ENCODE data around the gene ZNF142. TPM values are rescaled to one million over a fixed set of nuclear protein-coding genes. Genes with fewer than 3 reads are reported as not detected.

The ZNF142 gene
- total RNA-seq, 1 experiment from 2014 or later: 23.1 TPM

DNA sequence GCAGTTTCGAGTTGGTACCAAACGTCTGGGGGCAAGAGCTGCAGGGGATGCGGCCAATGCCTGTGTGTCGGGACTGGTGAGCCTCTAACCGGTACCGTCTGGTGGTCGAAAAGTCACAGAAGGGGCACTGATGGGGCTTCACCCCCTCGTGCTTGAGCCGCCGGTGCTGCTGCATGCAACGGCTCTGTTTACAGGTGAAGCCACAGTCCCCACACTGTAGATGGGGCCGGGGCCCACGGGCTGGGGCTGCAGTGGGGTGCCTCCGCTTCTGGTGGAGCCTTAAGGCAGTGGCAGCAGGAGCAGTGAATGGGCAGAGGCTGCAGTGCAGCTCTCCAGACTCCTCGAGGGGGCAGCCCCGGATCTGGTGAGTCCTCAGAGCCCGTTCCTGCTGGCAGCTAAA lies 16.6 kb downstream of the ZNF142 start:
- 0 out of 2 replicates have a peak, but pooled peaks cover 2% of the 10 kb centered on the region for H4K20me1 ChIP-seq (ENCODE audit: insufficient read depth)
- 0 out of 2 replicates have a peak, but pooled peaks cover 5% of the 10 kb centered on the region for H3K79me2 ChIP-seq (ENCODE audit: low read depth)
- no peak overlapping the region for H3K27ac ChIP-seq
- ChIA-PET POLR2A (ENCODE audit: unreplicated experiment) (no interaction called here), CTCF (no interaction called here)
- H3F3A ChIP-seq (ENCODE audit: insufficient read depth, low read depth): no peaks in the 10 kb centered on the region; the same call in 1 of the 2 replicates
- no TSS peak for BruUV-seq (replicated peaks)
- H3K36me3 ChIP-seq (ENCODE audit: low read depth): peaks cover 5% of the 10 kb centered on the region; the same call in 1 of the 2 replicates
- no peak overlapping the region for H2AFZ ChIP-seq
- peaks cover 12% of the 10 kb centered on the region; the same call in 1 of the 2 replicates for H3K4me1 ChIP-seq (replicated peaks; ENCODE audit: insufficient read depth)
- DNase-seq: no peak
- H3K9me2 ChIP-seq (ENCODE audit: insufficient read depth): no peaks in the 10 kb centered on the region
- H3K9me3 ChIP-seq (ENCODE audit: insufficient read depth, low read depth): no peaks in the 10 kb centered on the region
- H3K27me3 ChIP-seq (ENCODE audit: insufficient read depth, low read depth): no peaks in the 10 kb centered on the region
- intact Hi-C loops (cut with micrococcal nuclease; ENCODE audit: unreplicated experiment): no loop called here
- no peak overlapping the region for H3K4me2 ChIP-seq
- no peak for TF ChIP-seq EZH2 (IDR thresholded peaks at IDR 0.05; ENCODE audit: low read depth)
- TF ChIP-seq, protein P1, sequence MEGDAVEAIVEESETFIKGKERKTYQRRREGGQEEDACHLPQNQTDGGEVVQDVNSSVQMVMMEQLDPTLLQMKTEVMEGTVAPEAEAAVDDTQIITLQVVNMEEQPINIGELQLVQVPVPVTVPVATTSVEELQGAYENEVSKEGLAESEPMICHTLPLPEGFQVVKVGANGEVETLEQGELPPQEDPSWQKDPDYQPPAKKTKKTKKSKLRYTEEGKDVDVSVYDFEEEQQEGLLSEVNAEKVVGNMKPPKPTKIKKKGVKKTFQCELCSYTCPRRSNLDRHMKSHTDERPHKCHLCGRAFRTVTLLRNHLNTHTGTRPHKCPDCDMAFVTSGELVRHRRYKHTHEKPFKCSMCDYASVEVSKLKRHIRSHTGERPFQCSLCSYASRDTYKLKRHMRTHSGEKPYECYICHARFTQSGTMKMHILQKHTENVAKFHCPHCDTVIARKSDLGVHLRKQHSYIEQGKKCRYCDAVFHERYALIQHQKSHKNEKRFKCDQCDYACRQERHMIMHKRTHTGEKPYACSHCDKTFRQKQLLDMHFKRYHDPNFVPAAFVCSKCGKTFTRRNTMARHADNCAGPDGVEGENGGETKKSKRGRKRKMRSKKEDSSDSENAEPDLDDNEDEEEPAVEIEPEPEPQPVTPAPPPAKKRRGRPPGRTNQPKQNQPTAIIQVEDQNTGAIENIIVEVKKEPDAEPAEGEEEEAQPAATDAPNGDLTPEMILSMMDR (conservative IDR thresholded peaks at IDR 0.05): no peak
- H3K4me3 ChIP-seq: no peak overlapping the region

DNA sequence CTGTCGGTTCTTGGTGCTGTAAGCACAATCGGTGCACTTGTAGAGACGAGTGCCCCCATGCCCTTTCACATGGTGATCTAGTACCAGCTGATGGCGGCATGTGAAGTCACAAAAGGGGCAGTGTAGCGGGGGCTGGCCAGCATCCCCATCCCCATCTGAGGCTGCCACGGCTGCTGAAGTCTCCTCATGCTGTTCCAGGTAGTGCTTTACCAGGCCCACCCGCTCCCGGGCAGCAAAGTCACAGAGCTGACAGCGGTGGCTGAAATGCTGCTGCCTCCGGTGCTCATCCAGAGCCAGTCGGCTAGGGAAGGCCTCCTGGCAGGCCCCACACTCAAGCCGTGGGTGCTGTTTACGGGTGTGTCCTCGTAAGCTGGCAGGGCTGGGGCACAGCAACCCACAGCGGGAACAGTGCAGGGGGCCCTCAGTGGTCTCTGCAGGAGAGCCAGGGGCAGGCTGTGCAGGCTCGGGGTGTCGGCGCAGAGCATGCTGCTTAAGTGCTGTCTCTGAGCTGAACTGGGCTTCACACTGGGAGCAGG lies 17.2 kb downstream of the ZNF142 start:
- Histone ChIP-seq H3K4me2 (no peak overlapping the region), H2AFZ (no peak overlapping the region), H3K4me1 (replicated peaks; ENCODE audit: insufficient read depth) (peaks cover 12% of the 10 kb centered on the region; the same call in 1 of the 2 replicates), H4K20me1 (ENCODE audit: insufficient read depth) (no peaks in the 10 kb centered on the region), H3K27ac (no peak overlapping the region), H3K79me2 (ENCODE audit: low read depth) (no peaks in the 10 kb centered on the region), H3K27me3 (ENCODE audit: insufficient read depth, low read depth) (no peaks in the 10 kb centered on the region), H3K9me2 (ENCODE audit: insufficient read depth) (no peaks in the 10 kb centered on the region), H3F3A (ENCODE audit: insufficient read depth, low read depth) (no peaks in the 10 kb centered on the region), H3K9me3 (ENCODE audit: insufficient read depth, low read depth) (no peaks in the 10 kb centered on the region), H3K36me3 (ENCODE audit: low read depth) (peaks cover 3% of the 10 kb centered on the region; the same call in 1 of the 2 replicates), H3K4me3 (no peak overlapping the region)
- intact Hi-C loops (cut with micrococcal nuclease; ENCODE audit: unreplicated experiment): no loop called here
- POLR2A ChIA-PET (ENCODE audit: unreplicated experiment): no interaction called here
- BruUV-seq (replicated peaks): no TSS peak
- no peak for DNase-seq
- CTCF ChIA-PET: no interaction called here
- TF ChIP-seq, protein P1 (conservative IDR thresholded peaks at IDR 0.05): no peak
- no peak for TF ChIP-seq EZH2 (IDR thresholded peaks at IDR 0.05; ENCODE audit: low read depth)

DNA sequence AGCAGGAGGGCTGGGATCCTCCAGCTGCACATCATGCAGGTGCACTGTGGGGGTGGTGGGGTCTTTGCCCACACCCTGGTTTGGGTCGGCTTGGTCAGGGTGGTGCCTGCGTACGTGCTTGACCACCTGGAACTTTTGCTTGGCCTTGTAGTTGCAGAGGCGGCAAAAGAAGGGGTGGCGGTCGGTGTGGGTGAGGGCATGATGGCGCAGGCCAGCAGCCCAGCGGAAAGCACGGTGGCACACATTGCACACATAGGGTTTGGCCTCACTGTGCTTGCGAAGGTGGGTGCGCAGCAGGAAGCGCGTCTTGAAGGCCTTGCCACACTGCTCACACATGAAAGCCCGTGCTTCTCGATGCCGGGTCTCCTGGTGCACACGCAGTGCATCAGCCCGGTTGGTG lies 21.1 kb downstream of the ZNF142 start:
- DNase-seq: no peak
- TF ChIP-seq, protein P1 (conservative IDR thresholded peaks at IDR 0.05): no peak
- no peak for TF ChIP-seq EZH2 (IDR thresholded peaks at IDR 0.05; ENCODE audit: low read depth)
- Histone ChIP-seq H2AFZ (no peak overlapping the region), H3K79me2 (ENCODE audit: low read depth) (no peaks in the 10 kb centered on the region), H4K20me1 (ENCODE audit: insufficient read depth) (no peaks in the 10 kb centered on the region), H3K36me3 (ENCODE audit: low read depth) (peaks cover 3% of the 10 kb centered on the region; the same call in 1 of the 2 replicates), H3K9me2 (ENCODE audit: insufficient read depth) (no peaks in the 10 kb centered on the region), H3K9me3 (ENCODE audit: insufficient read depth, low read depth) (no peaks in the 10 kb centered on the region), H3K27me3 (ENCODE audit: insufficient read depth, low read depth) (no peaks in the 10 kb centered on the region), H3K4me1 (replicated peaks; ENCODE audit: insufficient read depth) (no peaks in the 10 kb centered on the region), H3K4me3 (no peak overlapping the region), H3F3A (ENCODE audit: insufficient read depth, low read depth) (no peaks in the 10 kb centered on the region), H3K4me2 (no peak overlapping the region), H3K27ac (no peak overlapping the region)
- POLR2A ChIA-PET (ENCODE audit: unreplicated experiment): no interaction called here
- BruUV-seq (replicated peaks): no TSS peak
- CTCF ChIA-PET: no interaction called here
- intact Hi-C loops (cut with micrococcal nuclease; ENCODE audit: unreplicated experiment): no loop called here

Measured in PC-9 (cell line).